ENCODE data around the gene CASKIN1.

DNA sequence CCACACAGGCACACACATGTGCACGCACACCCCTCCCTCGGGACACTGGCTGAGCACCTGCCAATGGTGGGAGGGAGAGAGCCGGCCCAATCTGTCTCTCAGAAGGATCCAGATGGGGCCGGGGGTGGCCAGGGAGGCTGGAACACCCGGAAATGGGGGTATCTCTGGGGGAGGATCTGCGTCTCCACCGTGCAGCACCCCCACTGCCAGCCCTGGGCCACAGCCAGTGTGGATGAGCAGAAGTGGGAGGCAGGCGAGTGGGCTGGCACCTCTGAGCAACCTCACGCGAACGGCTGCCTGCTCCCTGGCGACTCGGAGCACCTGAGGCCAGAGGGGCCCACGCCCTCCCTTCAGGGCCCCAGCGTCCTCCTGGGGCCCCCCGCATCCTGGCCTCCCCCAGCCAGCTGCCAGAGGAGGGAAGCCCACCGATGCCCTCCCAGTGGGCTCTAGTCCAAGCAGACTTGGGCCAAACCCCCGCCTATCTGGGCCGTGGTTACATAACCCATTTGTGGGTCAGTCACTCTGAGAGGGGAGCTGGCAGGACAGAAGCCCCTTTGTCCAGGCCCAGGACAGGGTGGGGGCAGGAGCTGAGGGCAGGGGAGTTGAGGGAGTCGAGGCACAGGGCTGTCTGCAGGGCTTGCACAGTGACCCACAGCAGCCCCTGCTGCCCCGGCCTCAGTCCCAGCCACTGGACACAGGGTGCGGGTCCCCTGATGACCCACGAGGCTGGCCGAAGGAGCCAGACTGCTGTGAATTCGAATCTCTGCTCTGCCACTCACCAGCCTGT, 5.6 kb downstream of the CASKIN1 start:
- TF ChIP-seq, protein P1, sequence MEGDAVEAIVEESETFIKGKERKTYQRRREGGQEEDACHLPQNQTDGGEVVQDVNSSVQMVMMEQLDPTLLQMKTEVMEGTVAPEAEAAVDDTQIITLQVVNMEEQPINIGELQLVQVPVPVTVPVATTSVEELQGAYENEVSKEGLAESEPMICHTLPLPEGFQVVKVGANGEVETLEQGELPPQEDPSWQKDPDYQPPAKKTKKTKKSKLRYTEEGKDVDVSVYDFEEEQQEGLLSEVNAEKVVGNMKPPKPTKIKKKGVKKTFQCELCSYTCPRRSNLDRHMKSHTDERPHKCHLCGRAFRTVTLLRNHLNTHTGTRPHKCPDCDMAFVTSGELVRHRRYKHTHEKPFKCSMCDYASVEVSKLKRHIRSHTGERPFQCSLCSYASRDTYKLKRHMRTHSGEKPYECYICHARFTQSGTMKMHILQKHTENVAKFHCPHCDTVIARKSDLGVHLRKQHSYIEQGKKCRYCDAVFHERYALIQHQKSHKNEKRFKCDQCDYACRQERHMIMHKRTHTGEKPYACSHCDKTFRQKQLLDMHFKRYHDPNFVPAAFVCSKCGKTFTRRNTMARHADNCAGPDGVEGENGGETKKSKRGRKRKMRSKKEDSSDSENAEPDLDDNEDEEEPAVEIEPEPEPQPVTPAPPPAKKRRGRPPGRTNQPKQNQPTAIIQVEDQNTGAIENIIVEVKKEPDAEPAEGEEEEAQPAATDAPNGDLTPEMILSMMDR (IDR thresholded peaks at IDR 0.05): no peak
- TF ChIP-seq, protein P2, sequence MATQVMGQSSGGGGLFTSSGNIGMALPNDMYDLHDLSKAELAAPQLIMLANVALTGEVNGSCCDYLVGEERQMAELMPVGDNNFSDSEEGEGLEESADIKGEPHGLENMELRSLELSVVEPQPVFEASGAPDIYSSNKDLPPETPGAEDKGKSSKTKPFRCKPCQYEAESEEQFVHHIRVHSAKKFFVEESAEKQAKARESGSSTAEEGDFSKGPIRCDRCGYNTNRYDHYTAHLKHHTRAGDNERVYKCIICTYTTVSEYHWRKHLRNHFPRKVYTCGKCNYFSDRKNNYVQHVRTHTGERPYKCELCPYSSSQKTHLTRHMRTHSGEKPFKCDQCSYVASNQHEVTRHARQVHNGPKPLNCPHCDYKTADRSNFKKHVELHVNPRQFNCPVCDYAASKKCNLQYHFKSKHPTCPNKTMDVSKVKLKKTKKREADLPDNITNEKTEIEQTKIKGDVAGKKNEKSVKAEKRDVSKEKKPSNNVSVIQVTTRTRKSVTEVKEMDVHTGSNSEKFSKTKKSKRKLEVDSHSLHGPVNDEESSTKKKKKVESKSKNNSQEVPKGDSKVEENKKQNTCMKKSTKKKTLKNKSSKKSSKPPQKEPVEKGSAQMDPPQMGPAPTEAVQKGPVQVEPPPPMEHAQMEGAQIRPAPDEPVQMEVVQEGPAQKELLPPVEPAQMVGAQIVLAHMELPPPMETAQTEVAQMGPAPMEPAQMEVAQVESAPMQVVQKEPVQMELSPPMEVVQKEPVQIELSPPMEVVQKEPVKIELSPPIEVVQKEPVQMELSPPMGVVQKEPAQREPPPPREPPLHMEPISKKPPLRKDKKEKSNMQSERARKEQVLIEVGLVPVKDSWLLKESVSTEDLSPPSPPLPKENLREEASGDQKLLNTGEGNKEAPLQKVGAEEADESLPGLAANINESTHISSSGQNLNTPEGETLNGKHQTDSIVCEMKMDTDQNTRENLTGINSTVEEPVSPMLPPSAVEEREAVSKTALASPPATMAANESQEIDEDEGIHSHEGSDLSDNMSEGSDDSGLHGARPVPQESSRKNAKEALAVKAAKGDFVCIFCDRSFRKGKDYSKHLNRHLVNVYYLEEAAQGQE (IDR thresholded peaks at IDR 0.05; ENCODE audit: insufficient read depth in 1 of 2, low read depth in 2 of 2, low read length in 1 of 2): no peak
- TF ChIP-seq SIN3A (IDR thresholded peaks at IDR 0.05; ENCODE audit: borderline replicate concordance, insufficient read depth, low read depth, low read length): no peak

Measured in Panc1 (cell line).